GM10266 (cell line): ENCODE data around the gene IGFL4.
A peak's percentile ranks its signal among the peaks of the same experiment; 100 is the strongest.

Experiments used
- DNase-seq: peaks from one replicate; pipeline ENCODE4 v3.0.0; 2012; ENCODE audit errors: extremely low spot score
- CTCF ChIP-seq: IDR thresholded peaks from 2 replicates; pipeline ENCODE4 v1.5.1; 2012; ENCODE audit warnings: mild to moderate bottlenecking, low read depth; ENCODE audit not compliant: control insufficient read depth, insufficient read depth; ENCODE audit errors: missing control alignments

Gene IGFL4

GRCh38 chr19:46080561-46080960 is 39.8 kb upstream of the IGFL4 start:
- no peak for DNase-seq
- TF ChIP-seq CTCF = no peak

DNA sequence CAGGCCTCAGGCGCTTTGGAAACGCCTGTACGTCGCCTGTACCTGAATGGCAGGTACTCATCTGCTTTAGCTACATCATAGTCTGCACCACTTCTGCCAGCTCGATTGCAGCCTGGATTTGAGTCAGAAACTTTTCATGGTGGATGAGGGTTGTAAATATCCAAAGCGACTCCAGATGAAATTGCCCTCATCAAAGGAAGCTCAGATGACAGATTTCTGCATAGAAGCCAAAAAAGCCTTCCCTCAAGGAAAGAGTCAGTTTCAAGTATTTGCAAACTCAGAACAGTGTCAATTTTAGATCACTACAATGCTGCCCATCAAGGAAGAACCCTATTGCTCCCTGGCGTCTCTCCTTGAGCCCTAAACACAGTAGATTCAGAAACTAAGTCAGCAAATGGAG is 38.8 kb upstream of the IGFL4 start:
- TF ChIP-seq CTCF = no peak

DNA sequence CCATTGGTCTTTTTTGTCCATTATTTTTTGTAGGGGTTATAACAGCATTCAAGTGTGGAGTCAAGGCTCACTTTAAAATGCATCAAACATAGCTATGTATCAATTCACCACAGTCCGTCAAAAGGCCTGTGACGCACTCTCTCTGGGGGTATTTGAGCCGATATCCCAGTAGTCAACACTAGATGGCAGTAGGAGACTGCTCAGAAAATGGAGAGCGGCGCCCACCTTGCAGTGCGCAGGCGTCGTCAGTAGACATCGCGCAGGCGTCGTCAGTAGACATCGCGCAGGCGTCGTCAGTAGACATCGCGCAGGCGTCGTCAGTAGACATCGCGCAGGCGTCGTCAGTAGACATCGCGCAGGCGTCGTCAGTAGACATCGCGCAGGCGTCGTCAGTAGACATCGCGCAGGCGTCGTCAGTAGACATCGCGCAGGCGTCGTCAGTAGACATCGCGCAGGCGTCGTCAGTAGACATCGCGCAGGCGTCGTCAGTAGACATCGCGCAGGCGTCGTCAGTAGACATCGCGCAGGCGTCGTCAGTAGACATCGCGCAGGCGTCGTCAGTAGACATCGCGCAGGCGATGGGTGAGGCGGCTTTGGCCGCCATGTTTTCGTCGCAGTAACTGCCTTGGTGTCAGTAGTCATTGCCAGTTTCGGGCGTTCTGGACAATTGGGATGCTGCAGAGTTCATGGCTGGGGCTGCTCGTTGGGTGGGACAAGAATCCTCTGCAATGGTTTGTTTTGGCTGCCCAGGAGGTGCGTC is 38.0 kb upstream of the IGFL4 start:
- peak; percentile 42 for TF ChIP-seq CTCF
- DNase-seq = peak; percentile 42

More for the DNA sequence above, 38.8 kb upstream of the IGFL4 start:
- no peak for DNase-seq

DNA sequence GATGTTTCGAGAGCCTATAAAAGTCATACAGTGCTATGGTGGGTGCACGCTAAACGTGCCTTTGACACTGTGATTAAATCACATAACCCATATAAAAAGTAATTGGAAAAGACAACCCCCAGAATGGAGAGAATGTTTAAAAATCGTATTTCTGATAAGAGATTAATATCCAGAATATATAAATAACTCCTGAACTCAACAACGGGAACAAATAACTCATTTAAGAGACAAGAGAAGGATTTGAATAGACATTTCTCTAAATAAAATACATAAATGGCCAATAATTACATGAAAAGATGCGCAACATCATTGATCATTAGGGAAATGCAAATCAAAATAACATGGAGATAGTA is 37.0 kb upstream of the IGFL4 start:
- DNase-seq = no peak
- TF ChIP-seq CTCF = no peak

- DNase-seq = peak; percentile 48
- peak; percentile 42 for TF ChIP-seq CTCF
Observed at GRCh38 chr19:46076951-46077814, 36.4 kb upstream of the IGFL4 start.

GRCh38 chr19:46076031-46076880 is 35.5 kb upstream of the IGFL4 start:
- DNase-seq = no peak
- no peak for TF ChIP-seq CTCF
